Tongue (tissue), 1 donor: ENCODE results near the gene BRDT. TPM values are rescaled to one million over a fixed set of nuclear protein-coding genes. Genes with fewer than 3 reads are reported as not detected.

ENCODE experiments used
- total RNA-seq: library from RNA; depleted of rRNA; stranded (reverse); fragments of >200 nt; gene quantifications from one replicate; pipeline ENCODE4 v1.2.3, GENCODE V29; 2014

BRDT gene
- total RNA-seq, 1 donor from 2014 or later = not detected

Other genes with a start within 250 kb of the BRDT start
- 69.2 TPM for gene TGFBR3, start 63.2 kb upstream of the BRDT start, total RNA-seq
- gene EPHX4, start 80.6 kb downstream of the BRDT start, total RNA-seq = 0.41 TPM
- not detected for gene SETSIP, start 126.0 kb downstream of the BRDT start, total RNA-seq
- 8.1 TPM for gene BTBD8, start 130.9 kb downstream of the BRDT start, total RNA-seq